ENCODE results near the gene NFE2.

GRCh38 chr12:54306925-54307741 lies 6.3 kb upstream of the NFE2 start:
- TF ChIP-seq POLR2AphosphoS5 (IDR thresholded peaks at IDR 0.05), result no peak
- no peak for TF ChIP-seq CTCF (IDR thresholded peaks at IDR 0.05)
- no peak for TF ChIP-seq POLR2A (IDR thresholded peaks at IDR 0.05)
